Smooth muscle cell (in vitro differentiated cells): Measurements from ENCODE around the gene DNAAF9. TPM values are rescaled to one million over a fixed set of nuclear protein-coding genes. Genes with fewer than 3 reads are reported as not detected.

Experiments
- DNase-seq: peaks from one replicate; lab custom pipeline; 2025; ENCODE audit not compliant: unreplicated experiment; lab: John Stamatoyannopoulos, UW
- H2AFZ ChIP-seq: fragments of 200-600 bp; sonication (generic); 2 replicates; pipeline ENCODE4 v1.6.0; 2016; ENCODE audit warnings: antibody characterized with exemption, low read depth, mild to moderate bottlenecking
- H3F3A ChIP-seq: fragments of 200-600 bp; sonication (generic); 2 replicates; pipeline ENCODE4 v1.6.0; 2017; ENCODE audit warnings: antibody characterized with exemption, low read depth
- H3K27ac ChIP-seq: fragments of 200-600 bp; sonication (generic); 2 replicates; pipeline ENCODE4 v1.5.1; 2016; ENCODE audit warnings: low read depth, mild to moderate bottlenecking
- H3K27me3 ChIP-seq: fragments of 200-600 bp; sonication (generic); 2 replicates; pipeline ENCODE4 v1.6.1; 2016; ENCODE audit warnings: low read depth, mild to moderate bottlenecking
- H3K36me3 ChIP-seq: fragments of 200-600 bp; sonication (generic); 2 replicates; pipeline ENCODE4 v1.5.1; 2016; ENCODE audit warnings: low read depth
- H3K4me1 ChIP-seq: fragments of 200-600 bp; sonication (generic); 2 replicates; pipeline ENCODE4 v1.5.1; 2016; ENCODE audit warnings: low read depth
- H3K4me2 ChIP-seq: fragments of 200-600 bp; sonication (generic); 2 replicates; pipeline ENCODE4 v1.6.0; 2016; ENCODE audit warnings: mild to moderate bottlenecking
- H3K4me3 ChIP-seq: fragments of 200-600 bp; sonication (generic); 2 replicates; pipeline ENCODE4 v1.5.1; 2016; ENCODE audit warnings: mild to moderate bottlenecking
- H3K79me2 ChIP-seq: fragments of 200-600 bp; sonication (generic); 2 replicates; pipeline ENCODE4 v1.6.0; 2016; ENCODE audit warnings: low read depth, mild to moderate bottlenecking
- H3K9ac ChIP-seq: fragments of 200-600 bp; sonication (generic); 2 replicates; pipeline ENCODE4 v1.6.0; 2016; ENCODE audit warnings: low read depth
- H3K9me3 ChIP-seq: fragments of 200-600 bp; sonication (generic); replicated peaks from 2 replicates; pipeline ENCODE4 v1.5.1; 2016; ENCODE audit warnings: low read depth
- H4K20me1 ChIP-seq: fragments of 200-600 bp; sonication (generic); 2 replicates; pipeline ENCODE4 v1.6.0; 2016; ENCODE audit warnings: low read depth
- WGBS: methylation state at CpG from one replicate; pipeline ENCODE4 v1.1.7; 2016; ENCODE audit warnings: low lambda C conversion rate; 5-methylcytosine and 5-hydroxymethylcytosine counted together
- polyA plus RNA-seq: library from polyadenylated mRNA; unstranded; fragments of >200 nt; fragmentation: Nextera tagmentation; extraction: Ambion mirVana; gene quantifications from 2 replicates; pipeline ENCODE4 v1.2.1, GENCODE V29; 2016
- total RNA-seq: library from RNA; depleted of rRNA; stranded (reverse); fragments of >200 nt; gene quantifications from 2 replicates; pipeline ENCODE4 v1.2.3, GENCODE V29; 2014
- TF ChIP-seq, protein P1 (sequence below): fragments of 200-600 bp; sonication (generic); IDR thresholded peaks from 2 replicates; pipeline ENCODE4 v1.5.1; 2017; ENCODE audit warnings: borderline replicate concordance, mild to moderate bottlenecking, antibody characterized with exemption; ENCODE audit not compliant: insufficient read depth, poor library complexity, severe bottlenecking

Gene DNAAF9
- total and polyA plus RNA-seq, 2 experiments from 2014 or later = 8.8 to 17.1 TPM

- peaks cover 11% of the 10 kb centered on the region for H3K4me1 ChIP-seq
These were observed 24.6 kb downstream of the DNAAF9 start for GRCh38 chr20:3382836-3383235.

GRCh38 chr20:3380228-3381070, 27.0 kb downstream of the DNAAF9 start:
- Histone ChIP-seq H3K36me3 (peaks cover 11% of the 10 kb centered on the region), H2AFZ (no peak overlapping the region), H3K4me3 (no peak overlapping the region), H3K4me1 (peaks cover 11% of the 10 kb centered on the region), H3K27ac (no peak overlapping the region), H3K9me3 (no peaks in the 10 kb centered on the region), H3F3A (no peaks in the 10 kb centered on the region), H4K20me1 (peaks cover 92% of the 10 kb centered on the region), H3K9ac (no peak overlapping the region), H3K79me2 (peaks cover 55% of the 10 kb centered on the region), H3K4me2 (no peak overlapping the region), H3K27me3 (no peaks in the 10 kb centered on the region)
- 91% methylated on average over 2 of the region's 2 CpGs for WGBS
- TF ChIP-seq, protein P1, sequence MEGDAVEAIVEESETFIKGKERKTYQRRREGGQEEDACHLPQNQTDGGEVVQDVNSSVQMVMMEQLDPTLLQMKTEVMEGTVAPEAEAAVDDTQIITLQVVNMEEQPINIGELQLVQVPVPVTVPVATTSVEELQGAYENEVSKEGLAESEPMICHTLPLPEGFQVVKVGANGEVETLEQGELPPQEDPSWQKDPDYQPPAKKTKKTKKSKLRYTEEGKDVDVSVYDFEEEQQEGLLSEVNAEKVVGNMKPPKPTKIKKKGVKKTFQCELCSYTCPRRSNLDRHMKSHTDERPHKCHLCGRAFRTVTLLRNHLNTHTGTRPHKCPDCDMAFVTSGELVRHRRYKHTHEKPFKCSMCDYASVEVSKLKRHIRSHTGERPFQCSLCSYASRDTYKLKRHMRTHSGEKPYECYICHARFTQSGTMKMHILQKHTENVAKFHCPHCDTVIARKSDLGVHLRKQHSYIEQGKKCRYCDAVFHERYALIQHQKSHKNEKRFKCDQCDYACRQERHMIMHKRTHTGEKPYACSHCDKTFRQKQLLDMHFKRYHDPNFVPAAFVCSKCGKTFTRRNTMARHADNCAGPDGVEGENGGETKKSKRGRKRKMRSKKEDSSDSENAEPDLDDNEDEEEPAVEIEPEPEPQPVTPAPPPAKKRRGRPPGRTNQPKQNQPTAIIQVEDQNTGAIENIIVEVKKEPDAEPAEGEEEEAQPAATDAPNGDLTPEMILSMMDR = no peak
- DNase-seq = no peak

More at GRCh38 chr20:3382836-3383235, 24.6 kb downstream of the DNAAF9 start:
- H2AFZ ChIP-seq = no peak overlapping the region
- DNase-seq = no peak
- no peak overlapping the region for H3K4me2 ChIP-seq
- H3K79me2 ChIP-seq = peaks cover 79% of the 10 kb centered on the region
- peaks cover 11% of the 10 kb centered on the region for H3K36me3 ChIP-seq
- no peak overlapping the region for H3K27ac ChIP-seq
- peaks cover 100% of the 10 kb centered on the region for H4K20me1 ChIP-seq
- no peak overlapping the region for H3K9ac ChIP-seq
- H3F3A ChIP-seq = no peaks in the 10 kb centered on the region
- H3K4me3 ChIP-seq = no peak overlapping the region
- 92% methylated on average over 3 of the region's 3 CpGs for WGBS
- no peaks in the 10 kb centered on the region for H3K9me3 ChIP-seq
- TF ChIP-seq, protein P1 = no peak
- H3K27me3 ChIP-seq = no peaks in the 10 kb centered on the region

GRCh38 chr20:3378138-3378537, 29.3 kb downstream of the DNAAF9 start:
- peaks cover 69% of the 10 kb centered on the region for H4K20me1 ChIP-seq
- no peaks in the 10 kb centered on the region for H3K9me3 ChIP-seq
- H3K4me1 ChIP-seq = peaks cover 11% of the 10 kb centered on the region
- no peaks in the 10 kb centered on the region for H3K27me3 ChIP-seq
- TF ChIP-seq, protein P1 = no peak
- no peaks in the 10 kb centered on the region for H3F3A ChIP-seq
- no peak for DNase-seq
- no peak overlapping the region for H3K27ac ChIP-seq
- H3K9ac ChIP-seq = no peak overlapping the region
- H3K4me3 ChIP-seq = no peak overlapping the region
- H3K79me2 ChIP-seq = peaks cover 32% of the 10 kb centered on the region
- no peak overlapping the region for H2AFZ ChIP-seq
- H3K36me3 ChIP-seq = peaks cover 19% of the 10 kb centered on the region
- no peak overlapping the region for H3K4me2 ChIP-seq
- WGBS = 83% methylated on average over 2 of the region's 2 CpGs
